ENCODE results near the gene OR8U1. TPM values are rescaled to one million over a fixed set of nuclear protein-coding genes. Genes with fewer than 3 reads are reported as not detected.
"Not testable (repeated sequence)": the region's sequence is repeated elsewhere in the genome, so short reads cannot be mapped to it uniquely, and the experiment has no call there.

Gene OR8U1
- total RNA-seq, result not detected

DNA sequence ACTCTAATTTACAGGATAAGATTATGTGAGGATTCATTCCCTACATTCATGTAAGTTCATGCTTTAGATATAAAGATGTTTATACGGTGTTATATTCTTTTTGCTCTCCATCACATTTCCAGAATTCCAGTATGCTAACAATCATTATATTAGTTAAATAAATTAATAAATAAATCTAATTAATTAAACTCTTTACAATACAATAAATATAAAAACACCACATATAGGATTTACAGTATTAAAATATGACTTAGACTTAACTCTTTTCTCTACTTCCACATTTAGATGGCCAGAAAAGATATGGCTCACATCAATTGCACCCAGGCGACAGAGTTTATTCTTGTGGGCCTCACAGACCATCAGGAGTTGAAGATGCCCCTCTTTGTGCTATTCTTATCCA is at the start of gene OR8U1:
TSS of gene OR8U1 (plus strand) at position 301 of the 400 bp plus-strand sequence. CDS start at position 301, 0 bp downstream.
- Mint-ChIP-seq H3K9me3 (peaks cover under 1 to 11% of the 10 kb centered on the region in 2 donors), H3K4me3 (no peak within 1 kb of the TSS), H3K27me3 (ENCODE audit: low read depth) (no peaks in the 10 kb centered on the region), H3K36me3 (ENCODE audit: insufficient read depth in 2 of 2) (no peaks in the 10 kb centered on the region), H3K27ac (no peak within 1 kb of the TSS), H3K4me1 (ENCODE audit: low read depth) (no peaks in the 10 kb centered on the region)
- no peak for ATAC-seq (replicated peaks in 1 of 2)
- no peak for DNase-seq

GRCh38 chr11:56331861-56332491 is 43.4 kb upstream of the OR8U1 start:
- Mint-ChIP-seq H3K4me1 (ENCODE audit: low read depth) (no peaks in the 10 kb centered on the region), H3K36me3 (ENCODE audit: insufficient read depth in 2 of 2) (peaks cover 2% of the 10 kb centered on the region in 2 donors), H3K27me3 (ENCODE audit: low read depth) (no peaks in the 10 kb centered on the region), H3K9me3 (peaks cover 2 to 9% of the 10 kb centered on the region in 2 donors), H3K4me3 (no peak overlapping the region), H3K27ac (no peak overlapping the region)
- no peak for DNase-seq
- ATAC-seq (replicated peaks in 1 of 2), result no peak

DNA sequence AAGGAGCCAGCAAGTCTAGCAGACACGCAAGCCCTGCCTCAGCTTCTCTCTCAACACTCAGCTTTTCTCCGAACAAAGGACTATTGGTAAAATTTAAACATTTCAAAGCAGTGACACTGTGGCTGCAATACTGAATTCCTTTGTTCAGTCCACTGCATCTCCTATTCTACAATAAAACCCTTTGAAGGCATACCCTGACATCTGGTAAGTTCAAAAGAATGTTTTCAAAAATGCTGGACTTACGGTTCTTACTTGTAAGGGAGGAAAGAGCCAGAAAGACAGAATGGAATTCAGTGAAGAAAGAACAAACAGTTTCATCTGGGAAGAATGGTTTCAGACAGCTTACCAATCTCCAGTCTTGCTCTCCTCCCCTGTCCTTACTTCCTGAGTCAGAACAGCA is 42.3 kb upstream of the OR8U1 start:
- peaks cover 4 to 7% of the 10 kb centered on the region in 2 donors for H3K9me3 Mint-ChIP-seq
- H3K27me3 Mint-ChIP-seq (ENCODE audit: low read depth), result no peaks in the 10 kb centered on the region
- no peak overlapping the region for H3K4me3 Mint-ChIP-seq
- DNase-seq (no peak), ATAC-seq (replicated peaks in 1 of 2) (no peak)
- H3K36me3 Mint-ChIP-seq (ENCODE audit: insufficient read depth in 2 of 2), result peaks cover 2% of the 10 kb centered on the region in 2 donors
- no peak overlapping the region for H3K27ac Mint-ChIP-seq
- no peaks in the 10 kb centered on the region for H3K4me1 Mint-ChIP-seq (ENCODE audit: low read depth)

GRCh38 chr11:56340289-56340688 is 35.1 kb upstream of the OR8U1 start:
- Mint-ChIP-seq H3K27me3 (ENCODE audit: low read depth) (no peaks in the 10 kb centered on the region), H3K9me3 (peaks cover 2 to 14% of the 10 kb centered on the region in 2 donors), H3K27ac (no peak overlapping the region), H3K36me3 (ENCODE audit: insufficient read depth in 2 of 2) (no peaks in the 10 kb centered on the region), H3K4me3 (no peak overlapping the region), H3K4me1 (ENCODE audit: low read depth) (no peaks in the 10 kb centered on the region)
- ATAC-seq (replicated peaks in 1 of 2) (no peak), DNase-seq (no peak)

- no peak for ATAC-seq (replicated peaks in 1 of 2)
- Mint-ChIP-seq H3K36me3 (ENCODE audit: insufficient read depth in 2 of 2) (no peaks in the 10 kb centered on the region), H3K27ac (no peak within 1 kb of the TSS), H3K4me1 (ENCODE audit: low read depth) (no peaks in the 10 kb centered on the region), H3K27me3 (ENCODE audit: low read depth) (no peaks in the 10 kb centered on the region), H3K9me3 (peaks cover 2 to 10% of the 10 kb centered on the region in 2 donors), H3K4me3 (no peak within 1 kb of the TSS)
- no peak for DNase-seq
Measured at GRCh38 chr11:56345739-56346138, 29.7 kb upstream of the OR8U1 start, which contains the start of gene OR8K1. Gene OR8K1, plus strand, starts transcription at chr11:56346039. Its CDS starts 0 bp downstream, at chr11:56346039.

- DNase-seq (no peak), ATAC-seq (replicated peaks in 1 of 2) (no peak)
- Mint-ChIP-seq H3K4me3 (no peak within 1 kb of the TSS), H3K27ac (no peak within 1 kb of the TSS), H3K27me3 (ENCODE audit: low read depth) (no peaks in the 10 kb centered on the region), H3K9me3 (peaks cover 2 to 3% of the 10 kb centered on the region in 2 donors), H3K36me3 (ENCODE audit: insufficient read depth in 2 of 2) (no peaks in the 10 kb centered on the region), H3K4me1 (ENCODE audit: low read depth) (no peaks in the 10 kb centered on the region)
Measured at GRCh38 chr11:56353991-56354390, 21.4 kb upstream of the OR8U1 start, which contains the start of gene OR8J1. Gene OR8J1, plus strand, starts transcription at chr11:56354291. Its CDS starts 5,956 bp downstream, at chr11:56360247.

DNA sequence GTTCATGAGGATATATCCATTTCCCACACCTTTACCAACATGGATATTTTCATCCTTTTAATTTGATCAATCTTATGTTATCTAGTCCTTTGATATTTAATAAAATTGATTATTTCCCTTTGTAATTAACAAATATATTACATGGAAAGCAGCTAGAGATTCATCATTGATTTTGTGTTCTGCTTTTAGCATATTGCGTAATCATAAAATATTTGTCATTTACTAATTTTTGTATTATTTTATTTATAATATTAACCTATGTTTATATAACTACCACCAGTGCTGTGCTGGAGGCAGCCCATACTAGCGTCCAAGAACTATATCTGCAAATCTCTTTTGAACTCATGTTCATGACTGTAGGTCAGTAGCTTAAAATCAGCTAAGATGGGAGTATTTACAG is 4.7 kb downstream of the OR8U1 start:
- no peaks in the 10 kb centered on the region for H3K27me3 Mint-ChIP-seq (ENCODE audit: low read depth)
- no peak overlapping the region for H3K4me3 Mint-ChIP-seq
- no peak for DNase-seq
- no peak for ATAC-seq (replicated peaks in 1 of 2)
- peaks cover 3 to 12% of the 10 kb centered on the region in 2 donors for H3K9me3 Mint-ChIP-seq
- no peak overlapping the region for H3K27ac Mint-ChIP-seq
- no peaks in the 10 kb centered on the region for H3K4me1 Mint-ChIP-seq (ENCODE audit: low read depth)
- H3K36me3 Mint-ChIP-seq (ENCODE audit: insufficient read depth in 2 of 2), result no peaks in the 10 kb centered on the region

GRCh38 chr11:56394381-56394780 is 19.0 kb downstream of the OR8U1 start:
- H3K36me3 Mint-ChIP-seq (ENCODE audit: insufficient read depth in 2 of 2), result no peaks in the 10 kb centered on the region
- ATAC-seq (replicated peaks in 1 of 2), result no peak
- H3K27me3 Mint-ChIP-seq (ENCODE audit: low read depth), result no peaks in the 10 kb centered on the region
- H3K9me3 Mint-ChIP-seq, result peaks cover 0 to 17% of the 10 kb centered on the region in 2 donors
- H3K4me1 Mint-ChIP-seq (ENCODE audit: low read depth), result no peaks in the 10 kb centered on the region
- H3K27ac Mint-ChIP-seq, result no peak overlapping the region
- DNase-seq, result no peak
- no peak overlapping the region for H3K4me3 Mint-ChIP-seq

DNA sequence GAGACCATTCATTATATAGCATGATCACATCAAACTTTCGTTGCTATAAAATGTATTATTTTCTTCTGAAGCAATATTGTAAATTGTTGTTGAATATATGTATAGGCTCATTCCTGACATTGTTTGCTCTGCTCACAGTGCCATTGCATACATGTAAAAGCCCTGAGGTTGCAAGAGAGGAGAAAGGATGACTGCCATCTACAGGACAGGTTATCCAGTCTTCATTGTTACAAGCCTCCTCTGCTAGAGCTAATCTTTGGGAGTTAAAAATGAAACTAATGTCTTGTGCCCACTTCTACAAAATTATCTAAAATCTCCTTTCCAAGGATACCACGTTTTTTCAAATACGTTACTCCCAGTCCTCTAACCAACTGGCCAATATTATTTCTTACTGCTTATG is 20.6 kb downstream of the OR8U1 start:
- H3K27me3 Mint-ChIP-seq (ENCODE audit: low read depth), result no peaks in the 10 kb centered on the region
- no peak overlapping the region for H3K4me3 Mint-ChIP-seq
- no peaks in the 10 kb centered on the region for H3K4me1 Mint-ChIP-seq (ENCODE audit: low read depth)
- ATAC-seq (replicated peaks in 1 of 2), result no peak
- H3K27ac Mint-ChIP-seq, result no peak overlapping the region
- peaks cover 0 to 14% of the 10 kb centered on the region in 2 donors for H3K9me3 Mint-ChIP-seq
- no peak for DNase-seq
- H3K36me3 Mint-ChIP-seq (ENCODE audit: insufficient read depth in 2 of 2), result no peaks in the 10 kb centered on the region

GRCh38 chr11:56401858-56402461 is 26.5 kb downstream of the OR8U1 start:
- not testable (repeated sequence) for DNase-seq; H3K27me3 Mint-ChIP-seq (ENCODE audit: low read depth); H3K4me1 Mint-ChIP-seq (ENCODE audit: low read depth); H3K9me3 Mint-ChIP-seq; H3K4me3 Mint-ChIP-seq; H3K36me3 Mint-ChIP-seq (ENCODE audit: insufficient read depth in 2 of 2); ATAC-seq (replicated peaks in 1 of 2); H3K27ac Mint-ChIP-seq

DNA sequence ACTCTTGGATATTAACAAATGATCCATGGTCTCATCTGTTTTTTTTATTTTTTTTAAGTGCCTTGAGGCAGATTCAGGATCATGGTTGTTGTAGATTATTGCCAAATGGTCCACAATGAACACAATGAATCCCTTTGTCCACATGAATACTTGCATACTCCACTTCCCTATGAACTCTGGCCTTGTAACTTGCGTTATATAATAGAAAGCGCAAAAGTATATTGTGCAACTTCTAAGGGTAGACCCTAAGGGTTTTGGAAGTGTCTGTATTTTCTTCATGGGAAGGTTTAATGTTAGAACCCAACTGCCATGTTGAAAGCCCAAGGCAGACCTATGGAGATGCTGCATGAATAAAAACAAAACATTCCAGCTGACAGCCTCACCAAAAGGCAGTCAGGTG is 29.0 kb downstream of the OR8U1 start:
- peaks cover 0 to 5% of the 10 kb centered on the region in 2 donors for H3K36me3 Mint-ChIP-seq (ENCODE audit: insufficient read depth in 2 of 2)
- no peak overlapping the region for H3K27ac Mint-ChIP-seq
- DNase-seq, result no peak
- H3K27me3 Mint-ChIP-seq (ENCODE audit: low read depth), result no peaks in the 10 kb centered on the region
- ATAC-seq (replicated peaks in 1 of 2), result no peak
- peaks cover 10 to 22% of the 10 kb centered on the region in 2 donors for H3K9me3 Mint-ChIP-seq
- H3K4me3 Mint-ChIP-seq, result no peak overlapping the region
- no peaks in the 10 kb centered on the region for H3K4me1 Mint-ChIP-seq (ENCODE audit: low read depth)

GRCh38 chr11:56410801-56411200 is 35.4 kb downstream of the OR8U1 start:
- H3K4me1 Mint-ChIP-seq (ENCODE audit: low read depth), result no peaks in the 10 kb centered on the region
- peaks cover 2 to 5% of the 10 kb centered on the region in 2 donors for H3K36me3 Mint-ChIP-seq (ENCODE audit: insufficient read depth in 2 of 2)
- peaks cover 11 to 23% of the 10 kb centered on the region in 2 donors for H3K9me3 Mint-ChIP-seq
- no peak overlapping the region for H3K4me3 Mint-ChIP-seq
- no peak for ATAC-seq (replicated peaks in 1 of 2)
- no peak for DNase-seq
- H3K27ac Mint-ChIP-seq, result no peak overlapping the region
- no peaks in the 10 kb centered on the region for H3K27me3 Mint-ChIP-seq (ENCODE audit: low read depth)

GRCh38 chr11:56412396-56412795 is 37.0 kb downstream of the OR8U1 start, which contains the start of gene OR5AL1:
Gene OR5AL1, plus strand, starts transcription at chr11:56412696.
- Mint-ChIP-seq H3K36me3 (ENCODE audit: insufficient read depth in 2 of 2) (peaks cover 1 to 2% of the 10 kb centered on the region in 2 donors), H3K4me1 (ENCODE audit: low read depth) (no peaks in the 10 kb centered on the region), H3K27me3 (ENCODE audit: low read depth) (no peaks in the 10 kb centered on the region), H3K9me3 (peaks cover 9 to 12% of the 10 kb centered on the region in 2 donors), H3K27ac (no peak within 1 kb of the TSS), H3K4me3 (no peak within 1 kb of the TSS)
- ATAC-seq (replicated peaks in 1 of 2) (no peak), DNase-seq (no peak)
